Fibroblast of skin of scalp (primary cell): ENCODE measurements around the gene SETD2.
"Not testable (repeated sequence)": the region's sequence is repeated elsewhere in the genome, so short reads cannot be mapped to it uniquely, and the experiment has no call there.

ENCODE experiments used
- DNase-seq: peaks from one replicate; pipeline ENCODE4 v3.0.0-alpha.2; 2013

Gene SETD2

GRCh38 chr3:47152578-47152977, 11.3 kb downstream of the SETD2 start:
- DNase-seq: no peak

DNA sequence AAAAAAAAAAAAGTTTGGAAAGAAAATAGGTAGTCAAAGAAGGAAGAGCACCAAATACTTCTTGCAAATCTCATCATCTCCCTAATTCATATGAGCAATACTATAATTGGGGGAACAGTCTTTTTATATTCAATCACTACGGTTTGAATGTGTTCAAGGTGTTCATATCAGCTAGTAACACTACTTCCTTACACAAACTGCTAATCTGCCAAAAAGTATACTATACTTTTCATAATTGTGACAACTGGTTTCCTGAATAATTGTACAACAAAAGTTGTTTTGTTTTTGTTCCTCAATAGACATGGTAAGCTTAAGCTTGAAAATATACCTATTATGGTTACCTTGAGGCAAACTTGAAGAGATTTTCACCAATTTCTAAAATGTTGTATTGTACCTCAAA, 12.1 kb downstream of the SETD2 start:
- no peak for DNase-seq

DNA sequence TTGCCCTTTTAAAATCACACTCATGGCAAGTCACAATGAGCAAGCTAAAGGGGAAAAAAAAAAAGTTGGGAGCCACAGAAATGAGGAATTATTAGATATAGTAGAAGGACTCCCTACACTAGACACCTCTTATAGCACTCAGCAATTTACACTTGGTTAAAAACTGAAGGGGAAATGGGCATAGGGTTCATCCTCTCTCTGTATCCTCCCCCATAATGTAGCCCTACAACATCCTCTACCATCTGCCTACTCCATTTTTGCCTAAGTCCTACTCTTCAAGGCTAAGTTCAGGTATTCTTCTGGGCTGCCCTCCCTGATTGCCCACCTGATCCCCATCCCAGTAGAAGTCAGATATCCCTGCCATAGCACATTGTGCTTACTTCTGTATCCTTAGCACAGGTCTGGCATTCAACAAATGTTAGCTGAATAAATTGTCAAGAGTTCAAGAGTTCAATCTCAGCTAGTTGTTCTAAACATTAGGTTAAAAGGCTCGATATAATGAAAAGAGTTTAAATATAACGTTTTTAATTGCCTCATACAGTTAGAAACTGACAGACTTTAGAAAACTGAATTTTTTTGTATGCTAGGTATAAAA, 14.5 kb downstream of the SETD2 start:
- DNase-seq: no peak

GRCh38 chr3:47145272-47145671, 18.6 kb downstream of the SETD2 start:
- no peak for DNase-seq

GRCh38 chr3:47143068-47143467, 20.8 kb downstream of the SETD2 start:
- DNase-seq: no peak

DNA sequence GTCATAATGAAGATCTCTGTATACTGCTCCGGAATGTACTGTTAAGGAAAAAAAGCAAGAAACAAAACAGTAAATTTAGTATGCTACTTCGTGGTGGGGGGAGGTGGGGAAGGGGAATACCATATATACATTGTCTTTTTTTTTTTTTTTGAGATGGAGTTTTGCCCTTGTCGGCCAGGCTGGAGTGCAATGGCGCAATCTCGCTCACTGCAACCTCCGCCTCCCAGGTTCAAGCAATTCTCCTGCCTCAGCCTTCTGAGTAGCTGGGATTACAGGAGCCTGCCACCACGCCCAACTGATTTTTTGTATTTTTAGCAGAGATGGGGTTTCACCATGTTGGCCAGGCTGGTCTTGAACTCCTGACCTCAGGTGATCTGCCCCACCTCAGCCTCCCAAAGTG, 21.4 kb downstream of the SETD2 start:
- not testable (repeated sequence) for DNase-seq

DNA sequence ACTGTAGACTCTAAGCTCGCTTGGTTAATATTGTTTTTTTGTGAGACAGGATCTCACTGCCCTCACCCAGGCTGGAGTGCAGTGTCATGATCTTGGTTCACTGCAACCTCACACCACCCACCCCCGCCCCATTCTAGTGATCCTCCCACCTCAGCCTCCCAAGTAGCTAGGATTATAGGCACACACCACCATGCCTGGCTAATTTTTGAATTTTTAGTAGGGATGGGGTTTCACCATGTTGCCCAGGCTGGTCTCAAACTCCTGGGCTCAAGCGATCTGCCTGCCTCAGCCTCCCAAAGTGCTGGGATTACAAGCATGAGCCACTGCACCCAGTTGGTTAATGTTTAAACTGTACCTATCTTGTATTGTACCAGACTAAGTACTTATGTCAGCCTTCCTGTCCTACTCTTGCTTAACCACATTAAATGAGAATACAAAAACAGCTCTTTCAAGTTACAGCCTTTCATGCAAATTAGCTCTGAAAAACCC, 22.9 kb downstream of the SETD2 start:
- DNase-seq: not testable (repeated sequence)

GRCh38 chr3:47140553-47140952, 23.4 kb downstream of the SETD2 start:
- DNase-seq: not testable (repeated sequence)

DNA sequence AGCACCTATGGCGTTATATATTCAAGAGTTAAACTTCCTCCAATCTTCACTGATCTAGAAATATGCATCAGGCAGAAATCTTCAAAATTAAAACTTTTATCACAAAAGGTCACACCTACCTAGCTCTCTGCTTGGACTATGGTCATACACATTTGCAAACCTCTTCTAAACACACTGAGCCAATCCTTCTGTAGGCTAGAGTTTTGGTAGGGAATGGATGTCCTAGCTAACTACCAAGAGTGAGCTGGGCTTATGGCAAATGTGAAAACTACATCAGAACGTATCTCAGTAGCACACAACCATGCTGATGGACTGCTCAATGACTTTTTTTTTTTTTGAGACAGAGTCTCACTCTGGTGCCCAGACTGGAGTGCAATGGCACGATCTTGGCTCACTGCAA, 29.6 kb downstream of the SETD2 start:
- DNase-seq: no peak

GRCh38 chr3:47133641-47134040, 30.3 kb downstream of the SETD2 start:
- DNase-seq: no peak

- DNase-seq: no peak
These were observed 33.4 kb downstream of the SETD2 start for GRCh38 chr3:47130557-47130956.

DNA sequence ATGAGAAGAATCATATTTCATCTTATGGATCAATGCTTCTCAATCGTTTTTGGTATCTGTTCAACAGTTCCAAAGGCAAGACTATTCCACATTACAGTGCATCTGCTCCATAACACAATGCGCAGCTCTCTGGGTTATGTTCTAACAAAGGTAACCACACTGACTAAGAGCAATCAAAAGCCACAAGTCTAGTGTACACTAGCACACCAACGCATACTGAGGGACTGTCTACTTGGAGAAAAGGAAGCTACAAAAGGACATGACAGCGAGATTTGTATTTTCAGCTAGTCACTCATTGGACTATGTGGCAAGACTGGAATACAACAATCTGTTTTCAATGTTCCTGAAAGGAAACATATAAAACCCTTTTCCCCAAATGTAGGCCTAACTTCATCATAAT, 35.8 kb downstream of the SETD2 start:
- no peak for DNase-seq

DNA sequence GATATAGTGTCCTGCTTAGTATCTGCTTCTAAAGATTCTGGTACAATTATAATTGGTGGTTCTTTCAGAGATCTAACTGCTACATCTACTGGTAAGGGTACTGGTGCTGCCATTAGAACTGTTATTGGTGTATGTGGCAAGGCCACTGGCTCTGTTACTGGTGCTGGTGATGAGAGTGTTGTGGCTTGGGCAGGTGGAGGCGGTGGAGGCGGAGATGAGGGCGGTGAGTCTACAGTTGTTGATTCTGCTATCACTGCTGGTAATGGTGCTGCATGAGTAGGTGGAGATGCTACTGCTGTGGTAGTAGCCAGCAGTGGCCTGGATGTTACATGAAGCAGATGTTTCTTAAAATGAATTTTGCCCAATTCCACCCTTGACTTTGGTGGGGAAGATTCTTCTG, 40.1 kb downstream of the SETD2 start:
- DNase-seq: no peak

DNA sequence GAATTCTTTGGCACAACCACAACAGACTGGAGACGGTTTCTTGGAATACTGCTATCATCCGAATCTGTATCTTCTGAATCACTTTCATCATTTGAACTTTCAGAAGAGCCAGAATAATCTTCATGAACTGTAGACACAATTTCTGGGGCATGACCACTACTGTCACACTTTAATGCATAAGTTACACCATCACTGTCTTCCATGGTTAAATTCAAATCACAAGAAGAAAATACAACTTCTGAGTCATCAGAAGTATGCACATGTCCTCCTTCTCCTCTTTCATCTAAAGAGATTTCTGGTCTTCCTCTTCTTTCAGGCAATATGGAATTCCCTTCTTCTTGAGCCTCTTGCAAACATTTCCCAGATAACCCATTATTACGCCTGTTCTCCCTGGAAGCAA, 42.5 kb downstream of the SETD2 start:
- DNase-seq: no peak

- no peak for DNase-seq
These were observed 43.8 kb downstream of the SETD2 start for GRCh38 chr3:47120138-47120537.

DNA sequence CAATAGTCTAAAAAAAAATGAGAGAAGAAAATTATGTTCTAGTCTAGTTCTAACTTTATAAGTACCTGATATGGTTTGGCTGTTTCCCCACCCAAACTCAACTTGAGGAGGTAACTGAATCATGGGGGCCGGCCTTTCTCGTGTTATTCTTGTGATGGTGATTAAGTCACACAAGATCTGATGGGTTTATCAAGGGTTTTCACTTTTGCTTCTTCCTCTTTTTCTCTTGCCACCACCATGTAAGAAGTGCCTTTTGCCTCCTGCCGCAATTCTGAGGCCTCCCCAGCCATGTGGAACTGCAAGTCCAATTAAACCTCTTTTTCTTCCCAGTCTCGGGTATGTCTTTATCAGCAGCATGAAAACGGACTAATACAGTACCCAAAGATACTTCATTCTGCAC, 44.5 kb downstream of the SETD2 start:
- not testable (repeated sequence) for DNase-seq

DNA sequence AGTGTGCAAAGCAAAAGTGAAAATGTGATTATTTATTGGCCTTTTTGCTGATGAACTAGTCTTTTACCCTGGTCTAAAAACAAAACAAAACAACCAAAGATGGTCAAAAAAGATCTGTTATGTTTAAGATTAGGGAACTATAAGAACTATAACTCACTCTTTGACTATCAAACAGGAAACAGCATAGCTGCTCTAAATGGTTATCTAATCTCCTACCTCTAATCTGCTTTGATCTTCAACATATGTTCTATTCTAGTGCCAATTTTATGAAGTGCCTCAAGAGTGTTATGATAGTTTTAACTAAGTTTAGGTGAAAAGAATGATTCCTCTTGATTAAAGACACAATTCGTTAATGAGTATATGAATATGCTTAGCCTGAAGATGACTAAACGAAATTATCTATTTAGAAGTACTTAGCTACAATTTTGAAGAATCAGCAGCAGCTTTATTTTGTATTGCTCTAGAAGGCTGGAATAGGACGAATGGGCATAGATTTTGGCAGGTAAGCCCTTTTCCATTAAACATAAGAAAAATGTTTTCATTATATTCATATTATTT, 46.0 kb downstream of the SETD2 start:
- DNase-seq: no peak

DNA sequence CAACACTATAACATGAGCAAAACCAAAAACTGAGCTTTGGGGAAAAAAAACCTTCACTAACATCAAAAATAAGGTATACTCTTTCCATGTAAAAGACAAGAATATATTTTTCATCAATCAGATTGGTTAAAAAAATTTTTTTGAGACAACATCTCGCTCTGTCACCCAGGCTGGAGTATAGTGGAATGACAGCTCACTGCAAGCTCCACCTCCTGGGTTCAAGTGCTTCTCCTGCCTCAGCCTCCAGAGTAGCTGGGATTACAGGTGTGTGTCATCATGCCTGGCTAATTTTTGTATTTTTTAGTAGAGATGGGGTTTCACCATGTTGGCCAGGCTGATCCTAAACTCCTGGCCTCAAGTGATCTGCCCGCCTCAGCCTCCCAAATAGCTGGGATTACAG, 48.4 kb downstream of the SETD2 start:
- not testable (repeated sequence) for DNase-seq

DNA sequence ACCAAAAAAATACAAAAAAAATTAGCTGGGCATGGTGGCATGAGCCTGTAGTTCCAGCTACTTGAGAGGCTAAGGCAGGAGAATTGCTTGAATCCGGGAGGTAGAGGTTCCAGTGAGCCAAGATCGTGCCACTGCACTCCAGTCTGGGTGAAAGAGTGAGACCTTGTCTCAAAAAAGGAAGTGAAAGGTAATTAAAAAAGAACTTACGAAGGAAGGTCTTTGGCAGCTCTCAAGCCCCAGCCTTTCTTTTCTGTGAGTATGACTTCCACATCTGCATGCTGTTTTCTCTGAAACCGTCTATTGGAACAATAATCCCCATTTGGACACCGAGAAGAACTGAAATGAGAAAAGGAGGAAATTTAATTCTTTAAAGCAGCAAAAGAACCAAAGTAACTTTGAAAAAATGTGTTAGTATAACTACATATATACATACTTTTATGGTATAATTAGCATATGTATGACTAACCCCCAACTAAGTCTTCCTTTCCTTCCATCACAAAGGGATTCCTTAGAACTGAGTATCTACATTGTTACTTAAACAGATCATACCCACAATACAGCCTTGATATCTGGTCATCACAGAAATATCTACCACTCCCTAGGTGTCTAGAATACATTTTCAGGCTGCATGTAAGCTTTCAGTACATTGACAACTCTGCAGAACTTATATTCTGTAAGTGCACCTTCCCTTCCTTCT, 50.1 kb downstream of the SETD2 start:
- peak; percentile 91 for DNase-seq

DNA sequence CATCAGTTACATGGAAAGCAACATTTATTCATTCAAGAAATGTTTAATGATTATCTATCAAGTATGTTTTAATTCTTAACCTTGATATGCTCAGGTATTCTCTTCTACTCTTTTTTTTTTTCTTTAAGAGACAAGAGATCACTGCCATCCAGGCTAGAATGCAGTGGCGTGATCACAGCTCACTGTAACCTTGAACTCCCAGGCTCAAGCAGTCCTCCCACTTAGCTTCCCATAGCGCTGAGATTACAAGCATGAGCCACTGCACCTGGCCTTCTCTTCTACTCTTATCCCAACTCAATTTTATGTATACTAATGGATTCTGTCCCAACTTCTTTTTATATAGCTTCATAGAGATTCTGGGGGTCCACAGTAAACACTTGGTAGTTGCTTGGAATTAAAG, 50.9 kb downstream of the SETD2 start:
- no peak for DNase-seq

GRCh38 chr3:47109393-47109792, 54.5 kb downstream of the SETD2 start:
- DNase-seq: no peak

DNA sequence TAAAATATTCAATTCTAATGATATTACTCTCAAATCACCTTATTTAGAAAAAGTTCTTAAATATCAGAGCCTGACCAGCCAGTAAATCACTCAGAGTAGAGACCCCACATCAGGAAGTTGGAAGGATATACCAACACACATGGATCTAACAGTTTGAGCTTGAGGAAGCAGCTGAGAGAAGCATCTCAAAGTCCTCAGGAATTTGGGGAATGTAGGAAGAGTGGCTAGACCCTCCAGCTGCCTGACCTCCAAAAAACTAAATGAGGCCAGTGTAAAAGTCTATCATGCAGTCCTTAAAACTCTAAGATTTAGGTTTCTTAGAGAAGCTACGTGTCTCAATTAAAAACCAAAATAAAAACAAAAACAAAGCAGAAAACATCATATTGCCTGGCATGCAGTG, 55.4 kb downstream of the SETD2 start:
- DNase-seq: peak; percentile 72

DNA sequence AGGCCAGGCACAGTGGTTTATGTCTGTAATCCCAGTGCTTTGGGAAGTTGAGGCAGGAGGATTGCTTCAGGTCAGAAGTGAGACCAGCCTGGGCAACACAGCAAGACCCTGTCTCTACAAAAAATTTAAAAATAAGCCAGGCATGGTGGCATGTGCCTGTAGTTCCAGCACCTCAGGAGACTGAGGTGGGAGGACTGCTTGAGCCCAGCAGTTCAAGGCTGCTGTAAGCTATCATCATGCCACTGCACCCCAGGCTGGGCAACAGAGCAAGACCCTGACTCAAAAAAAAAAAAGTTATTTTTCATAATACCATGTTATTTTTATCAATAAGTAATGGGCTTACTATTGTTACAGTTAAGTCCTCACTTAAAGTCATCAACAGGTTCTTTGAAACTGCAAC, 59.7 kb downstream of the SETD2 start:
- no peak for DNase-seq

- DNase-seq: no peak
These were observed 60.3 kb downstream of the SETD2 start for GRCh38 chr3:47103619-47104018.
